HG02973 (cell line): ENCODE measurements around the gene ARHGDIG.

Experiments
- ATAC-seq: cut with Tn5 transposase; IDR thresholded peaks from one replicate; pipeline ENCODE4 v1.9.1; 2021; ENCODE audit warnings: moderate library complexity; ENCODE audit not compliant: unreplicated experiment

The ARHGDIG gene

GRCh38 chr16:293043-293775 is 12.8 kb downstream of the ARHGDIG start:
- no peak for ATAC-seq

DNA sequence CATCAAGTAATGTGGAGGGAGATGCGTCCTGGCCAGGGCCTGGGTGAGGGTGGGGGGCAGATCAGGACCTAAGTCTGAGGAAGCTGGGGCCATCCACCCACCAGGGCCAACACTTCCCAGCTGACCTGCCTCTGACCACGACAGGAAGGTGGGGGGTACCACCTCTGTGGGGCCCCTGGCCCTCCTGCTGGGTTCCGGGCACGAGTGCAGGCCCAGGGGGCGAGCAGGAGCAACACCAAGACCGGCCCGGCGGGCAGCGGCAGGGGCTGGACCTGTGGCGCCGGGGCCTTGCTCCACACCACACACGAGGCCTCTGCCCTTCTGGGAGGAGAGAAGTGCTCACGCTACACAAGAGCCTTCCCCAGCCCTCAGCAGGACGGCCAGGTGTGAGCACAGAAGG is 15.9 kb downstream of the ARHGDIG start:
- ATAC-seq, result no peak

DNA sequence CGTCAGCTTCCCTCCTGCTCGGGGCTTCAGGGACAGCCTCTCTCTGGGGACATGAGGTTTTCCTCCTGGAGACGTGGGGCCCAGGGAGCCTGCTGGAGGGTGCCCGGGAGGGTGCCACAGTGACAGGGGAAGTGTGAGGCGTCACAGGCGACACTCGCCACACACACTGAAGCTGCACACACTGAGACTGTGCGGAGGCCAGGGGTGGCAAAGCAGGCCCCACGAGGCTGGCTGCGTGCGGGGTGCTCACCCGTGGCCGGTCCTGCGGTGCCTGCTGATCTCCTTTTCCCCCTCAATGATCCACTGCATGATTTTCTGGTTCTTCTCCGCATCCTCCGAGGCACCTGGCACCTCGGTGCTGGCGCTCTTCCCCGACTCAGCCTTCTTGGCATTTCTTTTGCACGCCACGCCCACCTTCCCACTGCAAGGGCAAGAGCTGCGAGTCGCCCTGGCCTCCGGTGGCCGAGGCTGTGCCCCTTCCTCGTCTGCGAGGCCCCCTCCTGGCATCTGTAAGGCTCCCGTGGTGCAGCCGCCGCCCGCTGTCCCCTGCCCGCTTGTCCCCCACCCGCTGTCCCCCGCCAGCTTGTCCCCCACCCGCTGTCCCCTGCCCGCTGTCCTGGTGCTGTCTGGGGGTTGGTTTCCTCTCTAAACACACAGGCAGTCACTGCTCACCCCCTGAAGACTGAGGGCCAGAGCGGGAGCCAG is 16.6 kb downstream of the ARHGDIG start:
- ATAC-seq, result no peak

DNA sequence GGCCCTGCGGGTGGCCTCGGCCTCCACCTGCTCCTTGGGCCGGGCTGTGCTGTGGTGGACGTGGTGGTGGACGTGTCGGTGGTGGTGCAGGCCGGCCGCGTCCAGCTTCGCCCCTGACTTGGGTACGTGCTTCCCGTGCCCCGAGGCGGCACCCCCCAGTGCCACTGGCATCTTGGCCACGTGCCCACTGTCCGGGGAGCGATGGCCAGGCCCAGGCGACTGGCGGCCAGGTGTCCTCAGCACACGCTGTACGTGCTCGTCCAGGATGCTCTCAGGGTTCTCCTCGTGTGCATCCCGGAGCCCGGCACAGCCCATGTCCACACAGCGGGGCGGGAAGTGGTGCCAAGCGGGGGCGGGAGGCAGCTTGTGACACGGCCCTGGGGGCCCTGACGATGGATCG is 17.4 kb downstream of the ARHGDIG start:
- ATAC-seq, result no peak

GRCh38 chr16:301235-301634 is 20.8 kb downstream of the ARHGDIG start:
- ATAC-seq, result no peak

DNA sequence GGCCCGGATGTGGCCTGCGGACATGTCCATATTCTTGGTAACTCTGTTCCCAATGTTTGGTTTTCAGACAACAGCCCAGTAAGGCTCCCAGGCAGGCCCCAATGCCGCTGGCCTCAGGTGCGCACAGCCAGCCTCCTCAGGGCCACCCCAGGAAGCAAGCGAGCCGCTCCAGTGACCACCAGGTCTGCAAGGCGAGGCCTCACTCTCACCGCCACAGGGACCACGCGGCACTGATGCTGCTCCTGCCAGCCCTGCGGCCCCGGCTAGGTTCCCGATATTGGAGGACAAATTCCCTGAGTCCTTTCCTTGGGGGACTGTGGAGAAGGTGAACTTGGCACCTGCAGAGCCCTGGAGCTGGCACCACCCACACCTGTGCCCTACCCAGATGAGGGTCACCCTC is 21.6 kb downstream of the ARHGDIG start:
- no peak for ATAC-seq

GRCh38 chr16:303760-304505 is 23.5 kb downstream of the ARHGDIG start:
- ATAC-seq, result no peak

DNA sequence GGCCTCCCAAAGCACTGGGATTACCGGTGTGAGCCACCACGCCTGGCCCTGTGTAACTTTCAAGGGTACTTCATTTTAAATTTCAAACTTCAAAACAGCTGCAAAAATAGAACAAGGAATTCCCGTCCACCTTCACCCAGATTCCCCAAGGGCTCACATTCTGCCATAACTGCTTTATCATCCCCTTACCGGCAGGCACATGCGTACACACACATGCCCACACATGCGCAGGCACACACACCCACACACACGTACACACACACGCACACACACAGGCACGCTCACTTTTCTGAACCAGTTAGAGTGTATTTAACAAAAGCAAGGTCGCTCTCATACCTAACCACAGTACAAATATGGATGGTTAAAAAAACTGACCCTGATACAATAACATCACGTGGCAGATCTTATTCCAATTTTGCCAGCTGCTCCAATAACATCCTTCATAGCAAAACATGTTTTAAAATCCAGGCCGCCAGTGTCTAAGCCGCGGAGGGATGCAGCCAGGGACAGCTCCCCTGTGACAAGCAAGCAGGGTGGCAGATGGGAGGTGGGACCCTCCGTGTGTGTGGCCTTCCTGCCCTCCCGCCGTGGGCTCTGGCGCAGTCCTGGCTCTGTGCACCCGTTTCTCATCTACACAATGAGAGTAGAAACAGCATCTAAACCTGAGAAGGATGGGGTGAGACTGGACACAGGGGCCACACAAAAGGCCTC is 25.7 kb downstream of the ARHGDIG start:
- no peak for ATAC-seq

- no peak for ATAC-seq
Measured at GRCh38 chr16:306911-307370, 26.6 kb downstream of the ARHGDIG start.

GRCh38 chr16:307691-308312 is 27.4 kb downstream of the ARHGDIG start:
- ATAC-seq, result no peak

DNA sequence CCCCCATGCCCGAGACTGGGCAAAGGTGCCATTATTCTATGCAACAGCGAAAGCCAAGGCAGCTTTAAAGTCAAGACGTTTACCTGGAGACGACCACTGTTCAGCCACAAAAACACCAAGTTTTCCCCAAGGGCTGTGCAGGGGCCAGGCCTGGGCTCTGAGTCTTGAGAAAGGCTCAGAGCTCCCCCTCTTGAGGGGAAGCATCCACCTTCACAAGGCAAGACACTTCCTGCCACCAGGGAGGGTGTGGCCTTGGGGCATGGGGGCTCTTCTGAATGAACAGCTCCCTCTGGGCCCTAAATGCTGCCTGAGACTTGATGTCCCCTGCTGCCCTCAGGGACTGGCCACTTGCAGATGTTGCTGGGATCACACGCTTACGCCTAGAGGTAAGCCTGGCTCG is 29.1 kb downstream of the ARHGDIG start:
- ATAC-seq, result no peak

DNA sequence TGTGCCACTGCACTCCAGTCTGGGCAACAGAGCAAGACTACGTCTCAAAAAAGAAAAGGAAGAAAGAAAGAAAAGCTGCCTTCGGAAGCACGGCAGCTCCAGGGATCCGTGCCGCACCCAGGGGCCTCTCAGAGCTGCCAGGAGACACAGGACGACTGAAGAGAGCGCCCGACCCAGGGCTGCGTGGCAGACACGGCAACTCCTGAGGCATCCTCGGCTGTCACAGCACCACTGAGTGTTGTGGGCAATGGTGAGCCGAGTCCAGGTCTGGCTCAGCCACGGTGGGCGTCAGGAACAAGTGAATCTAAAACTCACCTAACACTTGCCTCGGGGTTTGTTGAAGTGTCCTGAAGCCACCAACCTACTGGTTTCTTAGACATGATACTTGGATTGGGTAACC is 31.3 kb downstream of the ARHGDIG start:
- ATAC-seq, result no peak

DNA sequence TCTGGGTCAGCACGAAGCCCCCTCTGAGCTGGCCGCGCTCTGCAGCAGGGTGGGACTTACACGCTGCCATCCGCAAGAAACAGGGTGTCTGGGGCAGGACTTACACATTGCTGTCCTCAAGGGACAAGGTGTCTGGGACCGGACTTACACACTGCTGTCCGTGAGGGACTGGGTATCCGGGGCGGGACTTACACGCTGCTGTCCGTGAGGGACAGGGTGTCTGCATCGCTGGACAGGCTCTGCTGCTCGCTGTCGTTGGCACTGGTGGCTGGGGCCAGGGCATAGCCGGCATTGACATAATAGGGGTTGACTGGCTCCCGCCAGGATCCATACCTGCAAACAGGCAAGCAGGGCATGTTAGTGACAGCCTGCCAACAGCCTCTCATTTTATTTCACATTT is 34.0 kb downstream of the ARHGDIG start:
- ATAC-seq, result no peak

DNA sequence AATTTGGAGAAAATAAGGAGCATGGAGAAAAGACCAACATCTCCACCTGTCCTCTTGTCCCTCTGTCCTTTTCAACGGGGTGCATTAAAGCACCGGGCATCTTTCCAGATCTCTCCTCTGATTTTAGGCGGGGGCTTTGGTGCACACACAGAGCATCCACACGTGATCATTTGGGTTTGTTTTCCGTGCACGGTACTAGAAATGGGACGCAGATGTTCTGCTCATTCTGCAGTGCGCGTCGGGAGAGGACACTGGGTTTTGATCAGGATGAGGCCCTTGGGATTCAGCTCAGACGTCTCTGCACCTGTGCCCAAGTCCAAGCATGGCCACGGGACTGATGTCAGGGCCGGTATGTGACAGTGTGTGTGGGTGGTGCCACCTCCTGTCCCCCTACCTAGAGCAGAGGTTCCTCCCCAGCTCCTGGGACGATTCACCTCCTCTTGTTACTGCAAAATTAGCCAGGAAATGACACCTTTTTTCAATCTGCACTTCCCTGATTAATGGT is 34.5 kb downstream of the ARHGDIG start:
- no peak for ATAC-seq

GRCh38 chr16:316741-317464 is 36.5 kb downstream of the ARHGDIG start:
- ATAC-seq, result no peak

GRCh38 chr16:317583-317982 is 37.2 kb downstream of the ARHGDIG start:
- ATAC-seq, result no peak

- no peak for ATAC-seq
Measured at GRCh38 chr16:318628-319027, 38.2 kb downstream of the ARHGDIG start.

DNA sequence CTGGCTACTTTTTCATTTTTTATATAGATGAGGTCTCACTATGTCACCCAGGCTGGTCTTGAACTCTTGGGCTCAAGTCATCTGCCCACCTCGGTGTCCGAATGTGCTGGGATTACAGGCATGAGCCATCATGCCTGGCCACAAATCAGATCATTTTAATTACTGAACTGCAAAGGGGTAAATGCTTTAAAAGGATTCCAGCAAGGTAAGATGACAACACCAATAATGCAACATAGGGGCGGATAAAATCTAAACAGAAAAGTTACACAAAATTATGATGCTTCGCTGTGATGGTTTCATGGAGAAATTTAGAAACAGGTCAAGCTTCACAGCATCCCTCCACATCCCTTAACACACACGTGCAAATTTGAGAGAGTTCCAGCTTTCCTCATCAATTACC is 39.8 kb downstream of the ARHGDIG start:
- no peak for ATAC-seq

- ATAC-seq, result no peak
Measured at GRCh38 chr16:321532-321931, 41.1 kb downstream of the ARHGDIG start.
